ENCODE results near the gene IPO13.

- no peak for TF ChIP-seq POLR2A (IDR thresholded peaks at IDR 0.05)
- no peak for TF ChIP-seq CTCF (IDR thresholded peaks at IDR 0.05 in 4 of 5, conservative IDR thresholded peaks at IDR 0.05 in 1 of 5)
Measured at GRCh38 chr1:44016041-44016889, 69.5 kb downstream of the IPO13 start.

Data from gastrocnemius medialis (tissue), 4 donors.